Endothelial cell of umbilical vein (primary cell): ENCODE results near the gene SCNN1B.

Experiments used
- CTCF ChIP-seq, 2 donors: IDR thresholded peaks; 1 replicate in 1 of 2; 2 replicates in 1 of 2; pipeline ENCODE4 v1.5.1; 2011; ENCODE audit warnings: low read length in 2 of 2, mild to moderate bottlenecking in 2 of 2, moderate library complexity in 2 of 2, control low read depth in 1 of 2, inconsistent platforms in 1 of 2, low read depth in 1 of 2; ENCODE audit not compliant: insufficient read depth in 1 of 2; ENCODE audit errors: extremely low read depth in 1 of 2
- EZH2 ChIP-seq: IDR thresholded peaks from 2 replicates; pipeline ENCODE4 v1.6.1; 2012; ENCODE audit warnings: borderline replicate concordance, low read depth, mild to moderate bottlenecking, moderate library complexity, low read length, inconsistent platforms; ENCODE audit not compliant: severe bottlenecking
- JUN ChIP-seq: IDR thresholded peaks from 2 replicates; pipeline ENCODE4 v1.6.1; 2011; ENCODE audit warnings: borderline replicate concordance, low read depth; ENCODE audit not compliant: insufficient read length, insufficient read depth
- POLR2A ChIP-seq: IDR thresholded peaks from 2 replicates; pipeline ENCODE4 v1.6.1; 2012; ENCODE audit warnings: low read depth, mild to moderate bottlenecking, control low read depth, low read length

GRCh38 chr16:23316634-23317265, 14.6 kb downstream of the SCNN1B start:
- no peak for TF ChIP-seq EZH2
- TF ChIP-seq CTCF (IDR thresholded peaks at IDR 0.05; ENCODE audit: extremely low read depth in 1 of 2, insufficient read depth in 1 of 2, low read depth in 1 of 2, low read length in 2 of 2), result no peak
- TF ChIP-seq JUN, result no peak
- no peak for TF ChIP-seq POLR2A
